HG03159 (cell line): ENCODE results near the gene TRRAP.
"Not testable (repeated sequence)": the region's sequence is repeated elsewhere in the genome, so short reads cannot be mapped to it uniquely, and the experiment has no call there.

Experiments
- ATAC-seq: cut with Tn5 transposase; IDR thresholded peaks from one replicate; pipeline ENCODE4 v1.9.1; 2021; ENCODE audit warnings: mild to moderate bottlenecking, moderate library complexity; ENCODE audit not compliant: unreplicated experiment

Gene TRRAP

GRCh38 chr7:98864731-98865453, 13.4 kb upstream of the TRRAP start:
- ATAC-seq, result no peak

DNA sequence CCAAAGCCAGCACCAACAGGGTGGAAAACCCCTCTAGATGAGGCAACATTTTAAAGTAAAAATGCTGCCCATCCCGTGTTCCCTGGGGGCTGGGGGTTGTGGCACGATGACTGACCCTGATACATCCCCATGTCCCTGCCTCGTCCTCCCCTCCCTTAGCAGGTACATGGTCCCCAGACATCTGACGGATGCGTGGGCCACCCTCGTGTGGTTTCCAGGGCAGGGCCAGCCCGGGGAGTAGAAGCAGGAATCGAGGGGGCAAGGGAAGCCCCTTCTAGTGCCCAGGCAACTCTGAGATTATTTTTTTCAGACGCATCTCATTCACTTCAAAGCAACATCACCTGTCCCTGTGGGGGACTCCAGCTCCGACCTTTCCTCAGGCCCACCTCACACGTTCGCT, 12.0 kb upstream of the TRRAP start:
- ATAC-seq, result no peak

- ATAC-seq, result no peak
Observed at GRCh38 chr7:98866765-98867164, 11.6 kb upstream of the TRRAP start.

DNA sequence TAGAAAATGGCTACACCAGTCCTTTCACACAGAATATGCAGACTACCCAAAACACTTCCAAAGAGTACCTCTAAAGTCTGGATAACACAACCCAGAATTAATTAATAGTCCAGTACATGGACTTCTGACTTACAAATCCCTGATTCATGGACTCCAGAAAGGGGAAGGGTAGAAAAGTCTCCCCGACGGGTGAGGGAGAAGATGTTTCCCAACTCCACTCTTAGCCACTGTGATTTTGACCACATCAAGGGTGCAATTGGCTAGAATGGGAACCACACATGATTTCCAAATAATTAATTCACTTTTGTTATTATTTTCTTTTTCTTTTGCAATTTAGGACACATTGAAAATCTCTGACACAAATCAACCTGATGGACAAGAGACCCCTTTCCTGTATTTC, 9.9 kb upstream of the TRRAP start:
- no peak for ATAC-seq

- no peak for ATAC-seq
Observed at GRCh38 chr7:98869027-98869596, 9.2 kb upstream of the TRRAP start.

- no peak for ATAC-seq
Observed at GRCh38 chr7:98869597-98870120, 8.7 kb upstream of the TRRAP start, which contains the start of gene TMEM130. TSS of gene TMEM130 (minus strand) at chr7:98870014. CDS start at chr7:98869861, 153 bp downstream.

DNA sequence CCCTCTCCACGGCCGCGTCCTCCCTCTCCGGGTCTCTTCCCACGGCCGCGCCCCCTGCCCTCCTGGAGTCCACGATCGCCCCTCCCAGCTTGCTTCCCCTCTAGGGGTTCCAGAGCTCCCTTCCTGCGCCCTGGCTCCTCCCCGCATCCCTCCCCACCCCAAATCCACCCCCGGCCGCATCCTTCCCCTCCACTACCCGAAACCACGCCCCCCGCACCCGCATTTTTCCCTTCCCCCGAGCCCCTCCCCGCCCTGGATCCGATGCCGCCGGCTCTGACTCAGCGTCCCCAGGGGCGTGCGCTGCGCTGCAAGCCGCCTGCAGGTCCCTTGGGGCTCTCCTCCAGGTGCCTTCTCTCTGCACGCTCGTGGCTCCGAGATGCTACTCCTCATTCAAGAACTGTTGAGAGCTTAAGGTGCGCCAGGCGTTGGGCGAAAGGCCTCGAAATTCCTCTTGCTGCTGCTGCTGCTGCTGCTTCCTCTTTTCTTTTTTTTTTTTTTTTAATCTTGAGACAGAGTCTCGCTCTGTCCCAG, 8.1 kb upstream of the TRRAP start:
- peak; percentile 73 for ATAC-seq

DNA sequence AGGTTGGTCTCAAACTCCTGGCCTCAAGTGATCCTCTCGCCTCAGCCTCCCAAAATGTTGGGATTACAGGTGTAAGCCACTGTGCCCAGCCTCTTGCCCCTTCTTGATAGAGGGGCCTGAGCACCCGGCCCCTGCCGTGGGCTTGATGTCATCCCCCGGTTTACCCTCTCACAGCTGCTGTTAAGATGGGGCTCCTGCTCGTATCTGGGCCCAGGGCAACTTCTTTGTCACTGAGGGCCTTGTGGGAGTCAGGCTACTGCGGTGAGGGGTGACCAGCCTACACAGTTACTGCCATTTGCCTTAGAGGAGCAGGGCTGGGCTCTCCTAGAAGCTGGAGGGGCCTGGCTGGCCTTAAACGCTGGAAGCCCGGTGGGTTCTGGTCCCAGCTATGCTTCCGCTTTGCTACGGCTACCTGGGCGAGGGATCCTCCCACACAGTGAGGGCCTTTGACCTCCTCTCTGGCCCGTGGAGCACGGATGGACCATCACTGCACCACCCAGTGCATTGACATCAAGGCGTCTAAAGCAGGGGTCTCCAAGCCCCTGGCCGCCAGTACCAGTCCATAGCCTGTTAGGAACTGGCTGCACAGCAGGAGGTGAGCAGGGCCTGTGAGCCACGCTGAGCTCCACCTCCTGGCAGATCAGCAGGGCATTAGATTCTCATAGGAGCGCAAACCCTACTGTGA, 7.4 kb upstream of the TRRAP start:
- no peak for ATAC-seq

DNA sequence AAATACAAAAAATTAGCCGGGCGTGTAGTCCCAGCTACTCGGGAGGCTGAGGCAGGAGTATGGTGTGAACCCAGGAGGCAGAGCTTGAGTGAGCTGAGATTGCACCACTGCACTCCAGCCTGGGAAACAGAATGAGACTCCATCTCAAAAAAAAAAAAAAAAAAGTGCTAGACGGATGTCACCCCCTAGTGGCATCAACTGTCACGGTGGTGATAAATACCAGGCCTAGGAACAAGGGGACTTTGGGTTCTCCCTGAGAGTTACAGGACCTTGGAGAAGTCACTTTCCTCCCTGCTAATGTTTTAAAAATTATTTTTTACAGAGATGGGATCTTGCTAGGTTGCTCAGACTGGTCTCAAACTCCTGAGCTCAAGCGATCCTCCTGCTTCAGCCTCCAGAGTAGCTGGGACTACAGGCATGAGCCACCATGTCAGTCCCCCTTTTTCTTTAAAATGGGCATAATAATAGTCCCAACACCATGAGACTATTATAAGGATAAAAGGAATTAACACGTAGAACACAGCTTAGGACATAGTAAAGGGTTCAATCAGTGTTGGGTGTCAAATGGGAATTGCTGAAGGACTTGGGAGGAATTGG, 5.9 kb upstream of the TRRAP start:
- no peak for ATAC-seq

GRCh38 chr7:98873610-98874009, 4.7 kb upstream of the TRRAP start:
- not testable (repeated sequence) for ATAC-seq

DNA sequence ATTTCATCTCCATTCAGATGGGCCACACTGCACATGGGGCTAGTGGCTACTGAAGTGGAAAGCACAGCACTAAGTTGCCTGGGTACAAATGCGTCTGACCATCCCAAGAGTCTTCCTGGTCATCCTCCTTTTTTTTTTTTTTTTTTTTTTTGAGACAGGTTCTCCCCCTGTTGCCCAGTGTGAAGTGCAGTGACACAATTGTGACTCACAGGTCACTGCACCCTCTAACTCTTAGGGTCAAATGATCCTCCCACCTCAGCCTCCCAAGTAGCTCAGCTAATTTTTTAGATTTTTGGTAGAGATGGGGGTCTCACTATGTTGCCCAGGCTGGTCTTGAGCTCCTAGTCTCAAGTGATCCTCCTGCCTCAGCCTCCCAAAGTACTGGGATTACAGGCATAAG, 3.4 kb upstream of the TRRAP start:
- no peak for ATAC-seq

DNA sequence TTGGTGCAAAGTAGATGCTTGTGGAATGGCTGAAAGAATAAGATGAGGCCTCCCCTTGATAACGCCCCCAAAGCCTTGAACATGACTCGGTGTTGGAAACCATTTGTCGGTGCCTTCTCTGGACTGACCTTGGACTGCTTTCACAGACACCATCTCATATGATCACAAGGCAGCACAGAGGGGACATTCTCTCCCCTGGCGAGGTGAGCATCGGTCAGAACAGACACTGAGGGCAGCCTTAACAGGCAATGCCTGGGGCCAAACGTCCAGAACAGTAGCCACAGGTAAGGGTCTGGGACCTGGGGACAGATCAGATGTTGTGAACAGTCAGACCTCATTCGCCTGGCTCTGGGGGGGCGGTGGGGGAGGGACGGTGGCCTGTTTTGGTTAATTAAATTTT, 2.8 kb upstream of the TRRAP start:
- ATAC-seq, result no peak

DNA sequence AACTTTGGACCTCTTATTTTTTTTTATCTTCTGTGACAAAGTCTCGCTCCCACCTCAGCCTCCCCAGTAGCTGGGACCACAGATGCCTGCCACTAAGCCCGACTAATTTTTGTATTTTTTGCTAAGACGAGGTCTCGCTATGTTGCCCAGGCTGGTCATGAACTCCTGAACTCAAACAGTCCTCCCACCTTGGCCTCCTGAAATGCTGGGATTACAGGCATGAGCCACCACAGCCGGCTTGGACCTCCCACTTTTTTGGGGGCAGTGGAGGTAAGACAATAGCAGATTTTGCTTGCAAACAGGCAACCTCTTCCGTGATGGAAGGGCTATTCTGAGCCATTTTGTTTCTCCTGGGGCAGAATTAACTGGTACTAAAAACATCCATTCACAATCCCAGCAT, 1.2 kb upstream of the TRRAP start:
- ATAC-seq, result no peak

DNA sequence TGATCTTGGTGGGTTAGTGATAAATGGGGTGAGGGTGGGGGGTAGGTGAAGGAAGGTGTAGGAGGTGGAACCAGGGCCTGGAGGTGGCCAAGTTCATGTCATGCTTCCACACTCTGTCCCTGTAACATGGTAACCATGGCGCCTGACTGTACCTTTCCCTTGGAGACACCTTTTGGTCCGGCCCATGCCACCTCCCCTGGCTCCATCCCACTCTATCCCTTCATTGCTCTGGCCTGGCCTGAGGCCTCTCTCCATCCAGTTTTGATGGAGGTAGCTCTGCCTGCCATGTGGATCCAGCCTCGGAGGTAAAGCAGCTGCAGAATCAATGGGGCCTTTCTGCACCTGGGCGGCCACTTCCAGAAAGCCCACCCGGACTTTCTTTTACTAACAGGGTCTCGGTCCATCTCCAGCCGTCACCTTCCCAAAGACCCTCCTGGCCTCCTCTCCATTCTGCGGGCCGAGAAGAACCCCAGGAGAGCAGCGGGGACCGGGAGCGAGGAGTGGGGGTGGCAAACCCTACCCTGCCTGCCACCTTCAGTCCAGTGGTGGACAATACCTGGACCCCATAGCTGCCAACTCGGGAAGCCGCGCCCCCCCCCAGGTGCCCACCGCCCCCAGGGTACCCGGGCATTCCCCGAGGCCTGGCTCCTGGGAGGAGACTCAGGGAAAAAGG, 504 bp upstream of the TRRAP start:
- peak; percentile 1 for ATAC-seq

DNA sequence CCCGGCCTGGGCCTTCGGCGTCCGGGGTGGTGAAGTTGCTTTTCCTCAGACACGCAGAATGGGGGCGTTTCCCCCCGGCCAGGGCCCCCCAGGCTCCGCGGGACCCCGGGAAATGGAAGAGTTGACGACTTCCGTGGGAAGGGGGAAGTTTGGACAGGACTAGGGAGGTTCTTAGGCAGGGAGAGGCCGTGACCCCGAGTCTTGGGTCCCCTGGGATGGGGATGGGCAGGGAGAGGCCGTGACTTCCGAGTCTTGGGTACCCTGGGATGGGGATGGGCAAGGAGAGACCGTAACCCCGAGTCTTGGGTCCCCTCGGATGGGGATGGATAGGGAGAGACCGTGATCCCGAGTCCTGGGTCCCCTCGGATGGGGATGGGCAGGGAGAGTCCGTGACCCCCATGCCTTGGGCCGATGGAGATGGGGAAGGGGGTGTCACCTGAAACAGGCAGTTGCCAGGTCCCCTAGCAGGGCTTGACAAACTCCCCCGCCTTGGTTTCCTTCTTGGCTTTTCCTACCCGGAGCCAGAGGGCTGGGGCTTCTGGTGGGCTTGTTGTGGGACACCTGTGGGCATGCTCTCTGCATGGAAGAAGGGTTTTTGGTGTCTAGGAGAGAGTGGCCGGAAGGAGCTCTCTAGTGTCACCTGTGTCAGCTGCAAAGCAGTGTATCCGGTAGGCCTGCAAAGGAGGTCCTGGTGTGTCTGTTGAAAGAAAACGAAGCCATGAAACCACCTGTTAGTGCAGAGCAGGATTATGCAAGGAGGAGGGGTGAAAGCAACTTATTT, 1.1 kb downstream of the TRRAP start:
- peak; percentile 76 for ATAC-seq

DNA sequence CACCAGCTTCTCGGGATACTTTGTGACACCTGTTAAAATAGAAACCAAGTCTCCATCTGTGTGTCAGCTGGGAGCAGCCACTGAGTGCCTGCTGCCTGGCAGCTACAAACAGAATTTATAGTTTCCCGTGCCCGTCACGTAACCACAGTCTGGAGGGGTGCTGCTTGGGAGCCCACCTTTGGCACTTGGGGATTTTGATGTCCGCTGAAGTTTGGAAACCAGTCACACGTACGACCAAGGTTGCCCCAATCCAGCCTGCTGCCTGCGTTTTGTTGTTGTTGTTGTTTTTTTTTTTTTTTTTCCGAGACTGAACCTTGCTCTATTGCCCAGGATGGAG, 1.6 kb downstream of the TRRAP start:
- ATAC-seq, result no peak

- no peak for ATAC-seq
Observed at GRCh38 chr7:98880485-98880884, 2.2 kb downstream of the TRRAP start.

DNA sequence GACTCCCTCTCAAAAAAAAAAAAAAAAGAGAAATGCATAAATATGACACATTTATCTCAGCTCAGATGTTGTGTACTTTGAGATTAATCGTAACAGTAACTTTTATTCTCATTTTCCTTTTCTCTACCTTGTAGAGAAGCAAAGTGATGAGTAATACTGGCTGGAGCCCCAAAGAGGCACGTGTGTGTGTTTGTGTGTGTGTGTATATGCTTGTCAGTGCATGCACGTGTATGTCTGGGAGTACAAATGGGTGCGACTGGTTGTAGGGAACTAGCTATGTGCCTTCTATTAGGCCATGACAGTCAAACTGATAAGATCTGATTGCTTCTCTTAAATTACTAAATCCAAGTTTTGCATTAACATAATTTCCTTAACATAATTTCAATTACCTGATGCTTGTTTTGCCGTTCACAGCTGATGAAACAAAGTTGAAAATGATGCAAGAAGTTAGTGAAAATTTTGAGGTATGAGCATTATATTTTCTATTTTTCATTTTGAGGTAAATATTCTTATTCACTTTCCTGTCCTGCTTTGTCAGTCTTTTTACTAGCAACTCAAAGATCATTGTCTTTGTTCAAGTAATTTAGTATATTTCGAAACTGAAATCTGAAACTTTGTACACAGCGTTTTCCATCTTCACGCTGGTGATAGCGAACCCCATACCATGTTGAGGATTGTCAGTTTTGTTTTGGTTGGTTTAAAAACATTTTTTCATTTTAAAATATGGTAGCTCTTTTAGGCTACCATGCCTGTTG, 3.4 kb downstream of the TRRAP start:
- ATAC-seq, result no peak

DNA sequence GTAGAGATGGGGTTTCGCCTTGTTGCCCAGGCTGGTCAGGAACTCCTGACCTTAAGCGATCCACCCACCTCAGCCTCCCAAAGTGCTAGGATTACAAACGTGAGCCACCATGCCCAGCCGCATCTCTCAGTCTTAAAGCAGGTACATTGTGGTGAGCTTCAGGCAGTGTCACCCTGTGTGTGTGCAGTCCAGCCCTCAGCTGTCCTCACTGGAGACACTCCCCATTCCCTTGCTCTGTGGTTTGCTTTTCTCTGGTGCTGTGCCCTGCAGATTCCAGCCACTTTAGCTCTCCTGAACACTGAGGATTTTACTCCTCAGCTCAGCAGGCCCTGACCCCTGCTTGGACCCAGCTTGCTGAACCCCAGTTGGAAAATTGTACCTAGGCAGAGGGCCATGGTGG, 6.1 kb downstream of the TRRAP start:
- ATAC-seq, result no peak
